Eye (tissue), 1 donor: ENCODE results near the gene IL36A.
A peak's percentile ranks its signal among the peaks of the same experiment; 100 is the strongest.

Source experiments
- DNase-seq: peaks from one replicate; pipeline ENCODE4 v3.0.0-alpha.2; 2015

The IL36A gene

GRCh38 chr2:113005030-113005509 lies at the start of gene IL36A:
Gene IL36A, plus strand, starts transcription at chr2:113005459. Its CDS starts 413 bp downstream, at chr2:113005872.
- no peak for DNase-seq

GRCh38 chr2:112957511-112957910 lies 47.7 kb upstream of the IL36A start:
- no peak for DNase-seq

GRCh38 chr2:112958428-112959108 lies 46.7 kb upstream of the IL36A start:
- peak; percentile 82 for DNase-seq

- DNase-seq: peak; percentile 39
Measured at GRCh38 chr2:112959109-112959812, 46.0 kb upstream of the IL36A start.

GRCh38 chr2:112960230-112960825 lies 44.9 kb upstream of the IL36A start:
- DNase-seq: no peak

- DNase-seq: no peak
Measured at GRCh38 chr2:112962308-112963175, 42.7 kb upstream of the IL36A start.

- no peak for DNase-seq
Measured at GRCh38 chr2:112967023-112967422, 38.2 kb upstream of the IL36A start.

- no peak for DNase-seq
Measured at GRCh38 chr2:112972423-112973086, 32.7 kb upstream of the IL36A start.

GRCh38 chr2:112973156-112973555 lies 32.1 kb upstream of the IL36A start:
- no peak for DNase-seq

- no peak for DNase-seq
Measured at GRCh38 chr2:112977559-112978056, 27.7 kb upstream of the IL36A start, which contains the start of gene IL36G. Gene IL36G, plus strand, starts transcription at chr2:112978006. Its CDS starts 633 bp downstream, at chr2:112978639.

GRCh38 chr2:112979731-112980130 lies 25.5 kb upstream of the IL36A start:
- no peak for DNase-seq

- DNase-seq: no peak
Measured at GRCh38 chr2:112980537-112980936, 24.7 kb upstream of the IL36A start.

GRCh38 chr2:112985090-112985489 lies 20.2 kb upstream of the IL36A start:
- DNase-seq: no peak

- DNase-seq: no peak
Measured at GRCh38 chr2:112989611-112990010, 15.6 kb upstream of the IL36A start.

- DNase-seq: no peak
Measured at GRCh38 chr2:112993831-112994230, 11.4 kb upstream of the IL36A start.

GRCh38 chr2:112994648-112995047 lies 10.6 kb upstream of the IL36A start:
- no peak for DNase-seq

GRCh38 chr2:112995346-112995920 lies 9.8 kb upstream of the IL36A start:
- no peak for DNase-seq

GRCh38 chr2:112996635-112997034 lies 8.6 kb upstream of the IL36A start:
- DNase-seq: no peak

GRCh38 chr2:112997151-112997550 lies 8.1 kb upstream of the IL36A start:
- DNase-seq: no peak

GRCh38 chr2:113000436-113000835 lies 4.8 kb upstream of the IL36A start:
- DNase-seq: no peak

- no peak for DNase-seq
Measured at GRCh38 chr2:113002677-113003076, 2.6 kb upstream of the IL36A start.

- no peak for DNase-seq
Measured at GRCh38 chr2:113007250-113007649, 2.0 kb downstream of the IL36A start.
